Epithelial cell of proximal tubule (primary cell): ENCODE measurements around the gene TTLL9. TPM values are rescaled to one million over a fixed set of nuclear protein-coding genes. Genes with fewer than 3 reads are reported as not detected.

Source experiments
- DNase-seq: peaks from one replicate; pipeline ENCODE4 v3.0.0-alpha.2; 2011; ENCODE audit warnings: low read depth
- H3K4me3 ChIP-seq: 2 replicates; pipeline ENCODE4 v1.5.1; 2011; ENCODE audit warnings: low read depth, mild to moderate bottlenecking, low read length
- CTCF ChIP-seq: conservative IDR thresholded peaks from 2 replicates; pipeline ENCODE4 v1.5.1; 2012; ENCODE audit warnings: low read depth, mild to moderate bottlenecking, low read length
- total RNA-seq: library from RNA; depleted of rRNA; stranded (reverse); fragments of >200 nt; gene quantifications from 2 replicates; pipeline ENCODE4 v1.2.3, GENCODE V29; 2015

The TTLL9 gene
- total RNA-seq, 1 donor from 2014 or later = not detected

- DNase-seq = no peak
- no peak for TF ChIP-seq CTCF
- no peak overlapping the region for H3K4me3 ChIP-seq
These were observed 77.6 kb downstream of the TTLL9 start for GRCh38 chr20:31948008-31948407.

GRCh38 chr20:31949877-31950646 lies 79.6 kb downstream of the TTLL9 start:
- no peak overlapping the region for H3K4me3 ChIP-seq
- no peak for DNase-seq
- TF ChIP-seq CTCF = no peak

GRCh38 chr20:31951203-31951529 lies 80.7 kb downstream of the TTLL9 start:
- TF ChIP-seq CTCF = no peak
- no peak for DNase-seq
- peak overlapping the region; percentile 93 for H3K4me3 ChIP-seq

GRCh38 chr20:31951530-31952453 lies 81.4 kb downstream of the TTLL9 start, which contains the start of gene PDRG1:
TSS of gene PDRG1 (minus strand) at chr20:31952046. CDS start at chr20:31951961, 85 bp downstream.
- peak; percentile 91 for TF ChIP-seq CTCF
- peak; percentile 36 for DNase-seq
- H3K4me3 ChIP-seq = peak within 1 kb of the TSS; percentile 93

GRCh38 chr20:31953556-31954148 lies 83.2 kb downstream of the TTLL9 start:
- H3K4me3 ChIP-seq = no peak overlapping the region
- TF ChIP-seq CTCF = no peak
- DNase-seq = no peak

- no peak overlapping the region for H3K4me3 ChIP-seq
- DNase-seq = no peak
- no peak for TF ChIP-seq CTCF
These were observed 84.1 kb downstream of the TTLL9 start for GRCh38 chr20:31954500-31954899.
